22Rv1 (cell line): ENCODE results near the gene RXFP1.

Experiments
- ZFX ChIP-seq: fragments of 450-650 bp; IDR thresholded peaks from 2 replicates; pipeline ENCODE4 v1.6.1; 2017; ENCODE audit warnings: antibody characterized with exemption, borderline replicate concordance
- TF ChIP-seq, protein P1 (sequence below): fragments of 450-650 bp; IDR thresholded peaks from 2 replicates; pipeline ENCODE4 v1.5.1; 2017; ENCODE audit warnings: mild to moderate bottlenecking

- TF ChIP-seq ZFX: no peak
- TF ChIP-seq, protein P1, sequence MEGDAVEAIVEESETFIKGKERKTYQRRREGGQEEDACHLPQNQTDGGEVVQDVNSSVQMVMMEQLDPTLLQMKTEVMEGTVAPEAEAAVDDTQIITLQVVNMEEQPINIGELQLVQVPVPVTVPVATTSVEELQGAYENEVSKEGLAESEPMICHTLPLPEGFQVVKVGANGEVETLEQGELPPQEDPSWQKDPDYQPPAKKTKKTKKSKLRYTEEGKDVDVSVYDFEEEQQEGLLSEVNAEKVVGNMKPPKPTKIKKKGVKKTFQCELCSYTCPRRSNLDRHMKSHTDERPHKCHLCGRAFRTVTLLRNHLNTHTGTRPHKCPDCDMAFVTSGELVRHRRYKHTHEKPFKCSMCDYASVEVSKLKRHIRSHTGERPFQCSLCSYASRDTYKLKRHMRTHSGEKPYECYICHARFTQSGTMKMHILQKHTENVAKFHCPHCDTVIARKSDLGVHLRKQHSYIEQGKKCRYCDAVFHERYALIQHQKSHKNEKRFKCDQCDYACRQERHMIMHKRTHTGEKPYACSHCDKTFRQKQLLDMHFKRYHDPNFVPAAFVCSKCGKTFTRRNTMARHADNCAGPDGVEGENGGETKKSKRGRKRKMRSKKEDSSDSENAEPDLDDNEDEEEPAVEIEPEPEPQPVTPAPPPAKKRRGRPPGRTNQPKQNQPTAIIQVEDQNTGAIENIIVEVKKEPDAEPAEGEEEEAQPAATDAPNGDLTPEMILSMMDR: no peak
Observed at GRCh38 chr4:158581161-158581560, 59.5 kb downstream of the RXFP1 start.
